ENCODE results near the gene ZMAT3. TPM values are rescaled to one million over a fixed set of nuclear protein-coding genes. Genes with fewer than 3 reads are reported as not detected.
"Not testable (repeated sequence)": the region's sequence is repeated elsewhere in the genome, so short reads cannot be mapped to it uniquely, and the experiment has no call there.

ZMAT3 gene, protein sequence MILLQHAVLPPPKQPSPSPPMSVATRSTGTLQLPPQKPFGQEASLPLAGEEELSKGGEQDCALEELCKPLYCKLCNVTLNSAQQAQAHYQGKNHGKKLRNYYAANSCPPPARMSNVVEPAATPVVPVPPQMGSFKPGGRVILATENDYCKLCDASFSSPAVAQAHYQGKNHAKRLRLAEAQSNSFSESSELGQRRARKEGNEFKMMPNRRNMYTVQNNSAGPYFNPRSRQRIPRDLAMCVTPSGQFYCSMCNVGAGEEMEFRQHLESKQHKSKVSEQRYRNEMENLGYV
- polyA plus RNA-seq, result 1 to 10 TPM; 1.6 to 4.2 (median 2.0) TPM
- long read RNA-seq, donor 1, result 0 reads
- long read RNA-seq, donor 2, result 0 reads
- long read RNA-seq, donor 3, result 0 reads
- long read RNA-seq, donor 4, result 0 reads
- long read RNA-seq, donor 5, result 0 reads
- long read RNA-seq, donor 6, result 0 reads
- long read RNA-seq, donor 7, result 0 reads
- long read RNA-seq, donor 8, result 0 reads
- long read RNA-seq, donor 9, result 0 reads
- long read RNA-seq, donor 10, full-length matches to known transcripts, result 2 of 2 reads
- long read RNA-seq, donor 10, partial matches to known transcripts, result 0 of 2 reads
- long read RNA-seq, donor 10, other reads (novel, unspliced or antisense), result 0 of 2 reads

DNA sequence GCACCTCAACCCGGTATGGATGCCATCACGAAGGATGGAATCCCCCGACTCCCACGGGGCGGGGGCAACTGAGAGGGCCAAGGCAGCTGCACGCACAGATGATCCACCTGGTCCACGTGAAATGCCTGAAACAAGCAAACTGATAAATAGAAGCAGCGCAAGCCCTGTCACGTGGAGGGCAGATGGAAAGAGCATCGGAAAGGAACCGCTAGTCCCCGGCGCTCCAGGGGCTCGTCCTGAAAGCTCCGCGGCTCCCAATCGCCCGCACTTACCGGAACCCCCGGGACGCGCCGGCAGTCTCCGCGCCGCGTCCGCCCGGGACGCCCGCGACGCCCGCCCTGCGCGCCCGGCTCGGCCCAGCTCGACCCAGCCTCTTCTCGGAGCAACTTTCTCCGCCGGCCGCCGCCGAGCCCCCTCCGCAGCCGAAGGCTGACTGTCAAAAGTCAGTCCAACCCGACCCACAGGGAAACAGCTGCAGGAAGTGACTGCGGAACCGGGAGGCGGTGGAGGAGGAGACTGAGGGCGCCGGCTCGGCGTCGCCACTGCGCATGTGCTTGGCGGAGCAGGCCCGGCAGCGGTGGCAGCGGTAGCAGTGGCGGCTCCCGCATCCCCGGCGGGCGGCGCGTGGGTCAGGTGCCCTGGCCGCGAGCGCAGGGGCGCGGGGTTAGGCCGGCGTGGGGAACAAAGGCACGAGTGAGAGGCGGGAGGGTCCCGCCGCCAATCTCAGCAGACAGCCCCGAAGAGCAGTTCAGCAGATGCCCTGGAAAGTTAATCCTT is at the start of gene ZMAT3:
Gene ZMAT3, minus strand, starts transcription at position 487 of the 777 bp plus-strand sequence. CDS start 4,057 bp downstream, outside the sequence.
- peak; percentile 83 to 92 for DNase-seq
- Histone ChIP-seq H3K9me3 (ENCODE audit: control insufficient read depth in 2 of 2, insufficient read depth in 1 of 2, low read depth in 1 of 2, low read length in 1 of 2) (no peaks in the 10 kb centered on the region), H3K27me3 (ENCODE audit: control insufficient read depth in 3 of 3, insufficient read depth in 3 of 3, low read length in 3 of 3) (no peaks in the 10 kb centered on the region), H3K4me3 (ENCODE audit: low read depth in 1 of 3, low read length in 3 of 3) (peak within 1 kb of the TSS; percentile 75 to 79 (median 76)), H3K4me1 (ENCODE audit: control insufficient read depth in 3 of 3, insufficient read depth in 2 of 3, low read depth in 1 of 3, low read length in 2 of 3) (peaks cover 0 to 8% (median 0%) of the 10 kb centered on the region in 3 donors), H3K36me3 (ENCODE audit: control insufficient read depth in 3 of 3, insufficient read depth in 2 of 3, low read depth in 1 of 3, low read length in 3 of 3) (peaks cover 0 to 4% (median 3%) of the 10 kb centered on the region in 3 donors), H3K27ac (ENCODE audit: low read depth in 1 of 3, low read length in 2 of 3) (peak within 1 kb of the TSS; percentile 45 to 89 (median 62))
- FAIRE-seq, result no peak
- 0% methylated on average over 69 to 80 of the region's 80 CpGs for WGBS, 3 donors

DNA sequence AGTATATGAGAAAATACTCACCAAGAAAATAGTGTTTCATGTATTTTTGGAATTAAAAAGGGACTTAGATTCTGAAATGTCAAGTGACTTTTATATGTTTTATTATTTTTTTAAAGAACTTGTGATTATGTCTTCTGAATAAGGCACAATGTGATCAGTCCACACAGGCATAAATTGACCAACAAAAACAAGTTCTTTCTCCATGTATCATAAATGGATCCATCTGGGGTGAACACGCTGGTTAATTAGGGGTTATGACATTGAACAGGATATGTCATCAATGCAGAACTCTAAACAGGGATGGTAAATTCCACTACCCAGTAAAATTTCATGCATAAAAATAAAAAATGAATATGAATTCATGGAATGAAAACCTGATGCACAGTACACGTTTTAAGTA is 45.2 kb upstream of the ZMAT3 start:
- H3K9me3 ChIP-seq (ENCODE audit: control insufficient read depth in 2 of 2, insufficient read depth in 1 of 2, low read depth in 1 of 2, low read length in 1 of 2), result no peaks in the 10 kb centered on the region
- no peak for FAIRE-seq
- 58 to 70% (median 64%) methylated on average over 2 of the region's 2 CpGs for WGBS, 3 donors

DNA sequence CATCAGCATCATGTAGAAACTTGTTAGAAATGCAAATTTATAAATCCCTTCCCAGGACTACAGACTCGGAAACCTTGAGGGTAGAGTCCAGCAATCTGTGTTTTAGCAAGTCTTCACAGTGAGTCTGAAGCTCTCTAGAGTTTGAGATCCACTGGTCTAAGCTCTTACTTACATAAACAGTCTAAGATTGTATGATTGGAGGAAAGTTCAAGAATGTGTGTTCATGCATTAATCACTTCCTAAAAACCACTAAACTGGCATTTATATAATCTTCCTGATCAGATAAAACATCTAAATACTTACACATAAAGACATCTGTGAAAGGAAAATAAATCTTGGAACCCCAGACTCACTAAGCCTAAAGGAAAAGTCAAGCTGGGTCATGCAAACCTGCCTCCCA is 43.8 kb upstream of the ZMAT3 start:
- H3K27ac ChIP-seq (ENCODE audit: low read depth in 1 of 3, low read length in 2 of 3); FAIRE-seq; H3K9me3 ChIP-seq (ENCODE audit: control insufficient read depth in 2 of 2, insufficient read depth in 1 of 2, low read depth in 1 of 2, low read length in 1 of 2); H3K4me1 ChIP-seq (ENCODE audit: control insufficient read depth in 3 of 3, insufficient read depth in 2 of 3, low read depth in 1 of 3, low read length in 2 of 3); H3K27me3 ChIP-seq (ENCODE audit: control insufficient read depth in 3 of 3, insufficient read depth in 3 of 3, low read length in 3 of 3); H3K36me3 ChIP-seq (ENCODE audit: control insufficient read depth in 3 of 3, insufficient read depth in 2 of 3, low read depth in 1 of 3, low read length in 3 of 3); H3K4me3 ChIP-seq (ENCODE audit: low read depth in 1 of 3, low read length in 3 of 3); DNase-seq: not testable (repeated sequence)
- 47 to 57% (median 55%) methylated on average over 1 of the region's 1 CpG for WGBS, 3 donors

More for the DNA sequence above, 45.2 kb upstream of the ZMAT3 start:
- Histone ChIP-seq H3K4me1 (ENCODE audit: control insufficient read depth in 3 of 3, insufficient read depth in 2 of 3, low read depth in 1 of 3, low read length in 2 of 3) (no peaks in the 10 kb centered on the region), H3K36me3 (ENCODE audit: control insufficient read depth in 3 of 3, insufficient read depth in 2 of 3, low read depth in 1 of 3, low read length in 3 of 3) (no peaks in the 10 kb centered on the region), H3K27ac (ENCODE audit: low read depth in 1 of 3, low read length in 2 of 3) (no peak overlapping the region), H3K4me3 (ENCODE audit: low read depth in 1 of 3, low read length in 3 of 3) (no peak overlapping the region), H3K27me3 (ENCODE audit: control insufficient read depth in 3 of 3, insufficient read depth in 3 of 3, low read length in 3 of 3) (peaks cover 0 to 2% (median 0%) of the 10 kb centered on the region in 3 donors)
- DNase-seq, result no peak

DNA sequence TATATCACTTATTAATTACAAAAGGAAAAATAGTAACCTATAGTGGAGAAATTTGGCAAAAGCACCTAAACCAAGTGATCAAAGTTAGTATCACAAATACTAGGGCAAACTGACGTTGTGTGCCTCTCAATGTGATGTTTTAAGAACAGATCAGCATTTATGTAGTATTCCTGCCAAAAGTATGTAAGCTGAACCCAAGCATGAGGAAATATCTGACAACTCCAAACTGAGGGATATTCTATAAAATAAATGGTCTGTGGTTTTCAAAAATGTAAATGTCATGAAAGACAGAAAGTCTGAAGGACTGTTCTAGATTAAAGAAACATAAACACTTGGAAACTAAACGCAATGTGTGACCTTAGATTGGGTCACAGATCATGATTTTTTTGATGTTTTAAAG is 42.3 kb upstream of the ZMAT3 start:
- DNase-seq, result no peak
- Histone ChIP-seq H3K27ac (ENCODE audit: low read depth in 1 of 3, low read length in 2 of 3) (no peak overlapping the region), H3K36me3 (ENCODE audit: control insufficient read depth in 3 of 3, insufficient read depth in 2 of 3, low read depth in 1 of 3, low read length in 3 of 3) (no peaks in the 10 kb centered on the region), H3K9me3 (ENCODE audit: control insufficient read depth in 2 of 2, insufficient read depth in 1 of 2, low read depth in 1 of 2, low read length in 1 of 2) (no peaks in the 10 kb centered on the region), H3K27me3 (ENCODE audit: control insufficient read depth in 3 of 3, insufficient read depth in 3 of 3, low read length in 3 of 3) (peaks cover 0 to 2% (median 0%) of the 10 kb centered on the region in 3 donors), H3K4me3 (ENCODE audit: low read depth in 1 of 3, low read length in 3 of 3) (no peak overlapping the region), H3K4me1 (ENCODE audit: control insufficient read depth in 3 of 3, insufficient read depth in 2 of 3, low read depth in 1 of 3, low read length in 2 of 3) (no peaks in the 10 kb centered on the region)
- 52 to 65% (median 58%) methylated on average over 2 of the region's 2 CpGs for WGBS, 3 donors
- FAIRE-seq, result no peak

DNA sequence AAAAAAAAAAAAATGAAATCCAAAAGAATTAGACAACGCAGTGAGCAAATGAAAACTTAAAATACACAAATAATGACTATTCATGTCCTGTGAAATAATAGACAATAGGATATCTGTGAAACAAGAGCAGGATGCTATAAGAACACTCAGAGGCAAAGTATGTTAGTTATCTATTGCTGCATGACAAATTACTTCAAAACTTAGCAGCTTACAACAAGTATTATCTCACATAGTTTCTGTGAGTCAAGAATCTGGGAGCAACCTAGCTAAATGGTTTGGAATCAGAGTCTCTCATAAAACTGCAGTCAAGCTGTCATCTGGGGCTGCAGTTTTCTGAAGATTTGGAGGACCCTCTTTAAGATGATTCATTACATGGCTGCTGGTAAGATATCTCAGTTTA is 36.5 kb upstream of the ZMAT3 start:
- DNase-seq (no peak), FAIRE-seq (no peak)
- no peaks in the 10 kb centered on the region for H3K9me3 ChIP-seq (ENCODE audit: control insufficient read depth in 2 of 2, insufficient read depth in 1 of 2, low read depth in 1 of 2, low read length in 1 of 2)
- no peaks in the 10 kb centered on the region for H3K36me3 ChIP-seq (ENCODE audit: control insufficient read depth in 3 of 3, insufficient read depth in 2 of 3, low read depth in 1 of 3, low read length in 3 of 3)
- WGBS, 3 donors, result 71 to 78% (median 73%) methylated on average over 1 of the region's 1 CpG
- no peak overlapping the region for H3K27ac ChIP-seq (ENCODE audit: low read depth in 1 of 3, low read length in 2 of 3)
- H3K4me3 ChIP-seq (ENCODE audit: low read depth in 1 of 3, low read length in 3 of 3), result no peak overlapping the region
- H3K27me3 ChIP-seq (ENCODE audit: control insufficient read depth in 3 of 3, insufficient read depth in 3 of 3, low read length in 3 of 3), result no peaks in the 10 kb centered on the region
- H3K4me1 ChIP-seq (ENCODE audit: control insufficient read depth in 3 of 3, insufficient read depth in 2 of 3, low read depth in 1 of 3, low read length in 2 of 3), result no peaks in the 10 kb centered on the region

DNA sequence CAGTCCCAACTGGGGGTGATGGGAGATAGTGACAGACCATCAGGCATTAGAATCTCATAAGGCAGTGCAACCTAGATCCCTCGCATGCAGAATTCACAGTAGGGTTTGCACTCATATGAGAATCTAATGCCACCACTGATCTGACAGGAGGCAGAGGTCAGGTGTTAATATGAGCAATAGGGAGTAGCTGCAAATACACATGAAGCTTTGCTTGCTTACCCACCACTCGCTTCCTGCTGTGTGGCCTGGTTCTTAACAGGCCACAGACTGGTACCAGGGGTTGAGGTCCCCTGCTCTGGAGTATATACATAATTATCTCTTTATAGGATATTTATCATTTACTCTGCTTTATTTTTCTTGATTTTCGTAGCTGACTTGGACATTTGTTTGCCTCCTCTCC is 36.0 kb upstream of the ZMAT3 start:
- H3K9me3 ChIP-seq (ENCODE audit: control insufficient read depth in 2 of 2, insufficient read depth in 1 of 2, low read depth in 1 of 2, low read length in 1 of 2), result no peaks in the 10 kb centered on the region
- no peaks in the 10 kb centered on the region for H3K36me3 ChIP-seq (ENCODE audit: control insufficient read depth in 3 of 3, insufficient read depth in 2 of 3, low read depth in 1 of 3, low read length in 3 of 3)
- no peak for FAIRE-seq
- 89 to 93% (median 92%) methylated on average over 3 of the region's 3 CpGs for WGBS, 3 donors
- H3K27ac ChIP-seq (ENCODE audit: low read depth in 1 of 3, low read length in 2 of 3), result no peak overlapping the region
- DNase-seq, result no peak
- no peaks in the 10 kb centered on the region for H3K4me1 ChIP-seq (ENCODE audit: control insufficient read depth in 3 of 3, insufficient read depth in 2 of 3, low read depth in 1 of 3, low read length in 2 of 3)
- no peaks in the 10 kb centered on the region for H3K27me3 ChIP-seq (ENCODE audit: control insufficient read depth in 3 of 3, insufficient read depth in 3 of 3, low read length in 3 of 3)
- H3K4me3 ChIP-seq (ENCODE audit: low read depth in 1 of 3, low read length in 3 of 3), result no peak overlapping the region

DNA sequence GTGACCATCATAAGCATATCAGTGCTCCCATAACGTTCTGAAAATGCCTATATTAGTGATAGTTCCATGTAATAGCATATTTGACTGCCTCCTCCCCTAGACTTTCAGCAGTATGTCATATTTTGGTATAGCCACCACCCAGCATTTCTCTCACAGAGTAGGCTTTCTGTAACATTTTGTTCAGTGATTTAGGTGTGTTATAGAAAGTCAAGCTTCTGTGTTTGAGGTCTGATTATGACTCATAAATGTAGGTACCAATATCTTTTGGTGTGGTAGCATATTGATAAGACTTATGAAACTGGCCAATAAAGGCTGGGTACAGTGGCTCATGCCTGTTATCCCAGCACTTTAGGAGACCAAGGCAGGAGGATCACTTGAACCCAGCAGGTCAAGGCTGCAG is 34.3 kb upstream of the ZMAT3 start:
- H3K9me3 ChIP-seq (ENCODE audit: control insufficient read depth in 2 of 2, insufficient read depth in 1 of 2, low read depth in 1 of 2, low read length in 1 of 2), result no peaks in the 10 kb centered on the region
- FAIRE-seq, result no peak
- 3 to 29% (median 15%) methylated on average over 1 of the region's 1 CpG for WGBS, 3 donors
- DNase-seq, result no peak
- no peaks in the 10 kb centered on the region for H3K36me3 ChIP-seq (ENCODE audit: control insufficient read depth in 3 of 3, insufficient read depth in 2 of 3, low read depth in 1 of 3, low read length in 3 of 3)
- H3K27me3 ChIP-seq (ENCODE audit: control insufficient read depth in 3 of 3, insufficient read depth in 3 of 3, low read length in 3 of 3), result no peaks in the 10 kb centered on the region
- H3K4me3 ChIP-seq (ENCODE audit: low read depth in 1 of 3, low read length in 3 of 3), result no peak overlapping the region
- no peak overlapping the region for H3K27ac ChIP-seq (ENCODE audit: low read depth in 1 of 3, low read length in 2 of 3)
- no peaks in the 10 kb centered on the region for H3K4me1 ChIP-seq (ENCODE audit: control insufficient read depth in 3 of 3, insufficient read depth in 2 of 3, low read depth in 1 of 3, low read length in 2 of 3)

DNA sequence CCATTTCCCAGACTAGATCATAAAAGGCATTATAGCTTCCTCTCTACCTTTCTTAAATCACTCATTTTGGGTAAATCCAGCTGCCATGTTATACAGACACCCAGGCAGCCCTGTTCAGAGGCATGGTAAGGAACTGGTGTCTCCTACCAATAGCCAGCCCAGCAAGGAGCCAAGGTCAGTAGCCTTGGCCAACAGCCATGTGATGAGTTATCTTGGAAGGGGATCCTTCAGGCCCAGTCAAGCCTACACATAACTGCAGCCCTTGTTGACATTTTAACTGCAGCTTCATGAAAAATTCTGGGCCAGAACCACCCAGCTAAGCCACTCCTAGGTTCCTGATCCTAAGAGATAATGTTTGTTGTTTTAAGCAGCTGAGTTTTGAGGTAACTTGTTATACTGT is 29.0 kb upstream of the ZMAT3 start:
- FAIRE-seq (no peak), DNase-seq (no peak)
- H3K27me3 ChIP-seq (ENCODE audit: control insufficient read depth in 3 of 3, insufficient read depth in 3 of 3, low read length in 3 of 3), result no peaks in the 10 kb centered on the region
- H3K27ac ChIP-seq (ENCODE audit: low read depth in 1 of 3, low read length in 2 of 3), result no peak overlapping the region
- H3K9me3 ChIP-seq (ENCODE audit: control insufficient read depth in 2 of 2, insufficient read depth in 1 of 2, low read depth in 1 of 2, low read length in 1 of 2), result no peaks in the 10 kb centered on the region
- H3K4me3 ChIP-seq (ENCODE audit: low read depth in 1 of 3, low read length in 3 of 3), result no peak overlapping the region
- no peaks in the 10 kb centered on the region for H3K4me1 ChIP-seq (ENCODE audit: control insufficient read depth in 3 of 3, insufficient read depth in 2 of 3, low read depth in 1 of 3, low read length in 2 of 3)
- no peaks in the 10 kb centered on the region for H3K36me3 ChIP-seq (ENCODE audit: control insufficient read depth in 3 of 3, insufficient read depth in 2 of 3, low read depth in 1 of 3, low read length in 3 of 3)
